ENCODE results near the gene INKA1. TPM values are rescaled to one million over a fixed set of nuclear protein-coding genes. Genes with fewer than 3 reads are reported as not detected.

The INKA1 gene
- total RNA-seq, 2 experiments from 2014 or later, result 7.9 to 12.8 TPM

GRCh38 chr3:49803465-49804140, 542 bp downstream of the INKA1 start:
- ChIA-PET CTCF (ENCODE audit: unreplicated experiment) (interaction anchor here (0.5 to 4.5 kb wide), 6 partner anchors 10 to 52 kb away, joined by 3 to 29 read pairs (median 3); partner anchors contain the start of gene UBA7), POLR2A (interaction anchor here (0.5 to 1.4 kb wide), 6 partner anchors 10 to 355 kb away, joined by 3 to 11 read pairs (median 5); partner anchors contain the start of gene UBA7)
- no peaks in the 10 kb centered on the region; the same call in 1 of the 2 replicates for H3K79me2 ChIP-seq (ENCODE audit: insufficient read depth, low read depth, low read length)
- TF ChIP-seq CTCF (conservative IDR thresholded peaks at IDR 0.05; ENCODE audit: low read length) (0 out of 2 replicates have a peak, but pooled peaks have one; percentile 38), EZH2phosphoT487 (IDR thresholded peaks at IDR 0.05; ENCODE audit: borderline replicate concordance, low read depth, low read length) (no peak)
- H3K9me3 ChIP-seq (ENCODE audit: low read length), result no peaks in the 10 kb centered on the region
- H2AFZ ChIP-seq (ENCODE audit: low read length), result peak overlapping the region; percentile 83; the same call in 1 of the 2 replicates
- H3K9me2 ChIP-seq (ENCODE audit: insufficient read depth, low read length), result no peaks in the 10 kb centered on the region
- H3K4me1 ChIP-seq (ENCODE audit: insufficient read depth, low read length, poor library complexity, severe bottlenecking), result peaks cover 53% of the 10 kb centered on the region
- DNase-seq (ENCODE audit: low spot score), result peak; percentile 58
- no peaks in the 10 kb centered on the region for H4K20me1 ChIP-seq (ENCODE audit: insufficient read depth, low read length)
- peak overlapping the region; percentile 96 for H3K4me2 ChIP-seq (ENCODE audit: low read length)
- BruUV-seq (replicated peaks), result no TSS peak
- H3K36me3 ChIP-seq (ENCODE audit: insufficient read depth, low read length), result no peaks in the 10 kb centered on the region
- peak overlapping the region; percentile 96 for H3K27ac ChIP-seq (ENCODE audit: low read depth, low read length, poor library complexity, severe bottlenecking)
- H3K4me3 ChIP-seq (ENCODE audit: low read depth, low read length, poor library complexity, severe bottlenecking), result peak overlapping the region; percentile 82
- intact Hi-C loops (cut with micrococcal nuclease; ENCODE audit: unreplicated experiment), result loop anchor here (5.0 to 10.0 kb wide), 2 partner anchors 421 to 781 kb away; partner anchors contain the start of gene NDUFAF3

GRCh38 chr3:49804141-49805041, 1.3 kb downstream of the INKA1 start:
- Histone ChIP-seq H3K4me1 (ENCODE audit: insufficient read depth, low read length, poor library complexity, severe bottlenecking) (peaks cover 59% of the 10 kb centered on the region), H3K9me3 (ENCODE audit: low read length) (no peaks in the 10 kb centered on the region), H3K9me2 (ENCODE audit: insufficient read depth, low read length) (no peaks in the 10 kb centered on the region), H4K20me1 (ENCODE audit: insufficient read depth, low read length) (no peaks in the 10 kb centered on the region), H3K36me3 (ENCODE audit: insufficient read depth, low read length) (no peaks in the 10 kb centered on the region), H3K4me2 (ENCODE audit: low read length) (peak overlapping the region; percentile 96), H3K27ac (ENCODE audit: low read depth, low read length, poor library complexity, severe bottlenecking) (peak overlapping the region; percentile 96), H3K4me3 (ENCODE audit: low read depth, low read length, poor library complexity, severe bottlenecking) (peak overlapping the region; percentile 82), H3K79me2 (ENCODE audit: insufficient read depth, low read depth, low read length) (no peaks in the 10 kb centered on the region; the same call in 1 of the 2 replicates), H2AFZ (ENCODE audit: low read length) (no peak overlapping the region; the same call in 1 of the 2 replicates)
- intact Hi-C loops (cut with micrococcal nuclease; ENCODE audit: unreplicated experiment), result loop anchor here (1.0 to 10.0 kb wide), 3 partner anchors 80 to 782 kb away; partner anchors contain the start of gene NDUFAF3
- BruUV-seq (replicated peaks), result no TSS peak
- DNase-seq (ENCODE audit: low spot score), result no peak
- ChIA-PET POLR2A (interaction anchor here (0.6 to 2.0 kb wide), 7 partner anchors 9 to 433 kb away, joined by 3 to 15 read pairs (median 6); partner anchors contain the start of genes TRAIP and UBA7), CTCF (ENCODE audit: unreplicated experiment) (interaction anchor here (0.5 to 4.5 kb wide), 7 partner anchors 13 to 51 kb away, joined by 3 to 29 read pairs (median 3); no protein-coding TSS in a partner anchor)
- TF ChIP-seq CTCF (conservative IDR thresholded peaks at IDR 0.05; ENCODE audit: low read length) (0 out of 2 replicates have a peak, but pooled peaks have one; percentile 2), EZH2phosphoT487 (IDR thresholded peaks at IDR 0.05; ENCODE audit: borderline replicate concordance, low read depth, low read length) (no peak)
